Head of caudate nucleus (tissue), 42 donors: ENCODE measurements around the gene CYB5B.
"Not testable (repeated sequence)": the region's sequence is repeated elsewhere in the genome, so short reads cannot be mapped to it uniquely, and the experiment has no call there.

Experiments used
- DNase-seq, 42 donors: peaks; one replicate each; pipeline versions ENCODE4 v3.0.0 to v3.0.0-alpha.2; 2020 to 2021; ENCODE audit warnings: mixed read lengths in 7 of 42
- intact Hi-C: fragments of 100-400 bp; cut with DNase I; formaldehyde crosslinking; loops from one replicate; pipeline ENCODE4 v1.15.0; 2022

Gene CYB5B

DNA sequence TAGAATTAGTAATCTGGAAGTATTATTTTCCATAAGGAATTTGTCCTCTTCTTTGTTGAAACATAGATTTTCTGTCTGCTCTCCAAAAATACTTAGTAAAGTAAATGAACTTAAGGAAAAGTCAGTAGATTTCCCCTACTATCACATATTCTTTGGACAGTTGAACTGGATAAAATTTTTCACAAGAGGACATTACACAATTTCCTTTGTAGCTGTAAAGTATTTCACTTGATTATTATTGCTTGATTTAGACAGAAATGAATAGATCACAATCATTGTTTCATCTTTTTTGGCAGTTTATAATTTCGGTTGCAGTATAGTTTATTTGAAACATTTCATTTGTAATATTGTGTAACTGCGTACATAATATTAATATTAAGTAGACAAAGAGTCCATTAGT is 12.5 kb downstream of the CYB5B start:
- intact Hi-C loops: no loop called here

DNA sequence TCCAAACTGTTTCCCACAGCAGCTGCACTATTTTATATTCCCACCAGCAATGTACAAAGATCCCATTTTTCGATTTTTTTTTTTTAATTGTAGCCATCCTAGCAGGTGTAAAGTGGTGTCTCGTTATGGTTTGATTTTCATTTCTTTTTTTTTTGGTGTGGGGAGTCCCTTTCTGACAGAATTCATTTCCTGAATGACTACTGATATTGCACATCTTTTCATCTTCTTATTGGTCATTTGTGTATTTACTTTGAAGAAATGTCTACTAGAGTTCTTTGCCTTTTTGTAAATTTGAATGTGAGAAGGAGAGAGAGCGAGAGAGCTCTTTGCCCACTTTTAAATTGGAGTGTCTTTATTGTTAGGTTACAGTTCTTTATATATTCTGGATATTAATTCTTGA is 14.0 kb downstream of the CYB5B start:
- DNase-seq: no peak
- intact Hi-C loops: no loop called here

More for the DNA sequence above, 12.5 kb downstream of the CYB5B start:
- DNase-seq: no peak

DNA sequence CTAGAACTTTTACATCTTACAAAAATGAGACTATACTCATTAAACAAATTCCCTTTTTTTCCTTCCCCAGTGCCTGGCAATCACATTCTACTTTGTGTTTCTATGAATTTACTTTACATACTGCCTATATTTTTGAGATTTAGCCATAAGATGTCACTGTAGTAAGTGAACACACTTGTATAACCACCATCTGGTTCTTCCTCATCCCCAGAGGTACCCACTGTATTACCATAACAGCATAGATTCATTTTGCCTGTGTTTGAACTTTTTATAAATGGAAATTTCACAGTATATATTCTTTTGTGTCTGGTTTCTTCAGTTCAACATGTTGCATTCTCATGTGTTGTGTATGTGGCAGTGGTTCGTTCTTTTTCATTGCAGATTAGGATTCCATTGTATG is 15.8 kb downstream of the CYB5B start:
- no peak for DNase-seq
- intact Hi-C loops: no loop called here

DNA sequence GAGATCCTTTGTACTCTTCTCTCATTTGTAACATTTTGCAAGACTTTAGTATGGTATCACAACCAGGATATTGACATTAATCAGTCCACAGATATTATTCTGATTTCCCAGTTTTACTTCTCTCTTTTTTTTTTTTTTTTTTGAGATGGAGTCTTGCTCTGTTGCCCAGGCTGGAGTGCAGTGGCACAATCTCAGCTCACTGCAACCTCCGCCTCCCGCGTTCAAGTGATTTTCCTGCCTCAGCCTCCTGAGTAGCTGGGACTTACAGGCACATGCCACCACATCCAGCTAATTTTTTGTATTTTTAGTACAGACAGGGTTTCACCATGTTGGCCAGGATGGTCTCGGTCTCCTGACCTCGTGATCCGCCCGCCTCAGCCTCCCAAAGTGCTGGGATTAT is 16.6 kb downstream of the CYB5B start:
- DNase-seq, intact Hi-C loops: not testable (repeated sequence)

DNA sequence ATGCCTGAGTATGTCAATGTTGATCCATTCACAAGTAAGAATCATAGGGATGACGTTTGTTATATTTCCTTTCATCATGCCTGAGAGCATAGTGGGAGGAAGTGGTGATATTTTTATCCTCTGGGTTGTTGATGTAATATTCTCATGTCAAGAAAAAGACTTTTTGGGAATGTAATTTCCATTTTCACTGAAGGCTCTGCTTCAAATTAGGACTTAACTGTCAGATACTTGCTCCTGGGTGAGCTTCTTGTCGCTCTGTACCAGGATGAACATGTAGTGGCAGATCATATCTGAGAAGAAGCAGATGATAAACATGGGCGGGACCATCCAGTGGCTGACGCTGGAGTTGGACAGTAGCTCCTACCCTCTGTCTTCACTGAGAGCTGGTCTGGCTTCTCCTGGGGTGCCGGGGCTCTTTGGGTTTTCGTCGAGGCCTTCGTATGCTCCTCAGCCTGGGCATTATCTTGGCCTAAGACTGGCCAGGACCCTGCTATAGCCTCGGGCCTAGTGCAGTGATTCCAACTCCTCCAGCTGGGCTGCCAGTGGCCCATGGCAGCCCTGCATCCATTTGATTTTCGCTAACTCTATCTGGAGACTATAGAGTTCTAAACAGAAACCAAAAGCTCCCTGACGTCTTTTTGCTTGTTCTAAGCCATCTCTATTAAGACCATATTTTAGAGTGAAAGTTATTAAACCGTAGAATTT is 19.7 kb downstream of the CYB5B start:
- DNase-seq: peak in 4 of 42 donors; percentile 15 to 27 (median 20)
- intact Hi-C loops: no loop called here

DNA sequence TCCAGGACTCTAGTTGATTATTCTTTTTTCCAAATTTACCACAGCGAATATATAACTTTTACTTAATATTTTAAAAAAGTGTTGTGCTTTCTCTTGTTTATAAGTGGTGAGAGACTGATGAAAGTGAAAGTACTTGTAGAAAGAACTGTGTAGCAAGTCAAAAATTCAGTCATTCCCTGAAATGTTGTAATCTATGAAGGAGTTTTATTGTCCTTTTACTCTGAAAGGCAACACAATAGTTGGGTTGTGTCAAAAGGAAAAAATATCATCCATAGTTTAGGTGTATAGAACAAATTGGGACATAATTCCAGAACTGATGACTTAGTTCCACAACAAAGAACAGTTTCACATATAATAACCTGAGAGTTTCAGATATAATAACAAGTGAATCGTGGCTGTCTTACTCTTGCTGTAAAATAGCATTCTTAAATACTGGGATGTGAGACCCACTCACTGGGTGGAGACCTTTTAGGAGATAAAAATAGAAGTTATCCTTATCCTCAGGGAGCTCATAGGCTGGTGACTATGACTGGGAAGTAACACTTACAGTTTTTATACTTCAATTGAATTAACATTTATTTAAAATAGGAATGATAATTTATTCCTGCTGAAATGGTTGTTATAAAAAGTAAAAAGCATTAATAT is 20.6 kb downstream of the CYB5B start:
- intact Hi-C loops: no loop called here
- DNase-seq: no peak

DNA sequence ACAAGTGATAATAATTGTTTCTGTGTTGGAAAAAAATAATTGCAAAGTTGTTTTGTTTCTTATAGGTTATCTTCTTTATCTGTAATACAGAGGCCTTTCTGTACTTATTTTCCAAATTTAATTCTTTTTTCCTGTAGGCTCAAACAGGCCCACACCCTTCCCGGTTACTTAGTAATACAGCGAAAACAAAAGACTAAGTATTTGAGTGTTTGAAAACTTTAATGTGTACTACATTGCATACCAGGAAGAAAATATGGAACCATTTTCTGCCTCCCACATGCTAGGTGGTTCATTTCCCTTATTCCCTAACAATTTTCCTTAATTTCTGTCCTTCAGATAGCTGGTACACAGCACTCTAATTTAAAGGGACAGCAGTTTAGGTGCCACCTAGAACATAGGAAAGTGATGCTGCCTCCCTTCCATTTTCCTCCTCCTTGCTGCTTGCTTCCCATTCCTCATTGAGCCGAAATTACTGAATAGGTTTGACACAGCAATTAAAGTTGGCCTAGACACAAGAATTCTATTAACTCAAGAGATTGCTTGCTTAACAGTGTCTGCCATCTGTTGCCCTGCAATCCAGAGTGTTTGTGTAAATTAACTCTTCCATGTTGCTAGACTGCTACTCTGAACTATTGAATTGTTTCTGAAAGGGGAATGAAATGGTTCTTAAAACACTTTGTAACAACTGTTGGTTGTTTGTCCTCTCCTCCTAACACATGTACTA is 24.2 kb downstream of the CYB5B start:
- intact Hi-C loops: no loop called here
- DNase-seq: no peak

DNA sequence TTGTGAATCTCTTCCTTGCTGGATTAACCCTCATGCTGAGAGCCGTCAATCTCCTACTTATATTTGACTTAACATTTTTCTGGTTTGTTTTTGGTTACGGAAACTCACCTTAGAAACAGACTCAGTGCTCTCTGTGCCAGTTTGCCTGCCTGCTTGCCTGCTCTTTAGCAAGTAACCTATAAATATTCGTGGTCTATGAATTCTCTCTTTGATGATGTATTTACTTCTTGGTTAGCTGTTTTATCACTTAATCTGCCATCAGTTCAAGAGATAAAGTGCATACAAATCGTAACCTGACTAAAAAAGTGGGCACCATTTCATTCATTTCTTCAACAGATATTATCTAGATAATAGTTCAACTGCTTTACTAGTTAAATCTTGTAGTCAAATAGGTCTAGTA is 26.7 kb downstream of the CYB5B start:
- no peak for DNase-seq
- intact Hi-C loops: no loop called here

DNA sequence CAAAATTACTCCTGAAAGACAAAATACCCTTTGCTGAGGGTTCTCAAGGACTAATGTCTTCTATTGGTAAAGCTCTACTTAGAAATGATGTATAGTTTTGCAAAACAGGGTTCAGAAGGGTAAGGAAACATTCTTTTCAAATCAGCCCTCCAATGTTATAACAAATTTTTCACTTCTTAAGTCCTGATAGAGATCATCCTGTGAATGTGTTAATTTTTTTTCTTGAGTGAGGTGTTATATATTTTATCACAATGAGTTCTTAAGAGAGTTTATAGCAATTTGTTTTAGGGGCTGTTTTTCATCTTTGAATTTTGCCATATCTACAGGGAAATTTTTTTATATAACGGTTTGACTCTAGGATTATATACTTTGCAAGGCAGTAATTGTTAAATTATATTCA is 29.5 kb downstream of the CYB5B start:
- intact Hi-C loops: no loop called here
- DNase-seq: no peak

DNA sequence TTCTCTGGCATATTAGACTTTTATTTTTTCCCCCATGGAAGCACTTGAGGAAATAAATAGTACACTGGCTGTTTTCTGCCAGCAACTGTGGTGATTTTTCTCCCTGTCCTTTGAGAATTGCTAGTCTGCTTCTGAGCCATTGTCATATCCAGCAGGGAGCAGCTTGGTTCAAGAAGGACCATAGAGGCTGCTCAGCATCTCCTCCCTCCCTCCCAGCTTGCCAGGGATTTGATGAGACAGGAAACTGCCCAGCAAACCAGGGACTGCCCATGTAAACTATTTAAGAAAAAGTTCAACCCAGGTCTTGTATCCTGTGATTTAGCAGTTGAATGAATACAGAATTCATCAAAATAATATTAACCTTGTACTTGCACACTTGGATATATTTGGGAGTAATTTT is 39.5 kb downstream of the CYB5B start:
- intact Hi-C loops: no loop called here
- DNase-seq: peak in 19 of 42 donors; percentile 19 to 64 (median 44)

DNA sequence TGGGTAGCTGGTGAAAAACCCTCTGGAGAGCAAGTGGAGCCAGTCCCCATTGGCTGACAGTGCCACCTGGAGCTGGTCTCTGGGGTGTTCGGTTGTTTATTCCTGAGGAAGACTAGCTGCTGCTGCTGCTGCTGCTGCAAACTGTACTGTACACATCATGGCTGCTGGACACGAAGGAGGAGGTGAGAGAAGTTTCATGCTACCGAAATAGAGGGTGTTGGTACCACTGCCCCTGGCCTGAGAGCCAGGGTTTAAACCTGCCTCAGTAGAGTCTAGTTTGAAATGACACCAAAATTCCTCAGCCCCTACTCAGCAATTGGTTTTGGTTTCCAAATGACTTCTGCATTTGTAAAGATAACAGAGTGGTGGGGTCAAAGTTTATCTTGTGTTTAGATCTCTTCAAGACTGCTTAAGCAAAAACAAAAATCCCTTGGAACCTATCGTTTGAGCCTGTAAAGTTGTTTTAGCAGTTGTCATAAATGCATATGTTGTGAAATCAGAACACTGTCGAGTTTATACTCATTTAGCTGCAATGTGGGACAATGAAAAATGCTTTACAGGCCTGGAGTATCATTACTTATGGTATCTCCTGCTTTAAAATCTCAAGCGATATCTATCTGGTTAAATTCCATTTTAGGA is 40.8 kb downstream of the CYB5B start:
- peak in 6 of 42 donors; percentile 12 to 35 (median 23) for DNase-seq
- intact Hi-C loops: no loop called here

DNA sequence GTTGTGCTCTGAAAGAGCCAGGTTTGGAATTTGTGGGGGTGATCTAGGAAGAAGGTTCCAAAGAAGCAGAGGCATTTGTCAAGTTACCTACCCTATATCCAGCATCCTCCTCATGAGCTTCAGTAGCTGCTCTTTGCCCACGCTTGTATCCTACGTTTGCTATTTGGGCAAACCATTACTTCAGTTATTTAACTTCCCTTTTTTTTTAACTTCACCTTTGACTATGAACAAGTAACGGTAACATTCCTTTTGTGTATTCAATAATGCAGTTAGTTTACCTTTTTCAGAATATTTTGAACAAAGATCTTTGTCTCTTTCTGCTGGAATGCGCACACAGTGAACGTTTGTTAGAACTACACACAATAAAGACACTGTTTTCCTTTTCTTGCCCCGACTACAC is 41.5 kb downstream of the CYB5B start:
- intact Hi-C loops: no loop called here
- DNase-seq: peak in 14 of 42 donors; percentile 11 to 70 (median 40)

DNA sequence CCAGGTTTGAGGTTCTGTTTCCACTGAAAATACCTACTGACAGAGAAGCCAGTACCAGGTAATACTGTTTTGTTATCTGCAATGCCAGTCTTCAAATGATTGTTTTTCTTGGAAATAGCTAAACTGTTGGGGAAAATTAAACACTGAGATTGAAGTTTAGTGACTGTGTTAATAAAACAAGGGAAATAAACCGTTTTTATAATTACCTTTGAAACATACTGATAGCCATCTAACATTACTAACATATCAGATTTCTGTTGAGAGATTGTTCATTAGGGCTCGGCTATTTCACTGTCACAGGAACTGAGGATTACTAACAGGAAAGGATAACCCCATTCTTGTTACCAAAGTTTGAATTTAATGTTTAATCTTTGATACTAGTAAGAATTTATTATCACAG is 42.1 kb downstream of the CYB5B start:
- intact Hi-C loops: no loop called here
- DNase-seq: no peak

DNA sequence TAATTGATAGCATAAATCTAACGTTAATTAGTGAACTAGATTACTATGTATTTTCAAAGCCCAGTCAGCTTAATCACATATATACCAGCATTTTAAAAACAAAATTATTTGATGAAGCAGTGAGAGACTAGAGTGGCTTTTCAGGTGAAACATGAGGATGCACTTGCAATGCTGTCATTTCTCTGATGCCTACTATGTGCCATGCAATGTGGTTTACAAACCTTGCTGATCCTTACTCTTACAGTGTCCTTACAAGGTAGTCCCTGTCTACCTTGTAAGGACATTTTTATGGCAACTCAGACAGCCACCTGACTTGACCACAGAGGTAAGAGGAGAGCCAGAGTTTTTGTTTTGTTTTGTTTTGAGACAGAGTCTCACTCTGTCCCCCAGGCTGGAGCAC is 42.7 kb downstream of the CYB5B start:
- intact Hi-C loops: no loop called here
- no peak for DNase-seq

DNA sequence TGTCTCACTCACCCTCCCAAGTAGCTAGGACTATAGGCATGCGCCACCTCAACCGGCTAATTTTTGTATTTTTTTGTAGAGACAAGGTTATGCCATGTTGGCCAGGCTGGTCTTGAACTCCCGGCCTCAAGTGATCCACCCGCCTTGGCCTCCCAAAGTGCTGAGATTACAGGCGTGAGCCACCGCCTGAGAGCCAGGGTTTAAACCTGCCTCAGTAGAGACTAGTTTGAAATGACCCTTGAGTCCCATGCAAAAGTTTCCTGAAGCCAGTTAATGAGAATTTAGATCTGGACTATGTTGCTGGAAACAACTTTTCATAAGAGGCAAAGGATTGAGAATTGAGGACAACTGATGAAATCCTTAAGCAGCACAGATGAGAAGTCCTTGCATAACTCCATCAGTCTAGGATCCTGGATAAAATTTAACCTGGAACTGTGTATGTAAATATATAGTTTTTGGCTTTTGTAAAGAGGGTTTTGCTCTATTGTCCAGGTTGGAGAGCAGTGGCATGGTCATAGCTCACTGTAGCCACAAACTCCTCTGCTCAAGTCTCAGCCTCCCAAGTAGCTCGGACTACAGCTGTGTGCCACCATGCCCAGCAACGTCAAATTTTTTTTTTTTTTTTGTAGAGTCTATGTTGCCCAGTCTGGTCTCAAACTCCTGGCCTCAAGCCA is 43.2 kb downstream of the CYB5B start:
- intact Hi-C loops: no loop called here
- DNase-seq: no peak

DNA sequence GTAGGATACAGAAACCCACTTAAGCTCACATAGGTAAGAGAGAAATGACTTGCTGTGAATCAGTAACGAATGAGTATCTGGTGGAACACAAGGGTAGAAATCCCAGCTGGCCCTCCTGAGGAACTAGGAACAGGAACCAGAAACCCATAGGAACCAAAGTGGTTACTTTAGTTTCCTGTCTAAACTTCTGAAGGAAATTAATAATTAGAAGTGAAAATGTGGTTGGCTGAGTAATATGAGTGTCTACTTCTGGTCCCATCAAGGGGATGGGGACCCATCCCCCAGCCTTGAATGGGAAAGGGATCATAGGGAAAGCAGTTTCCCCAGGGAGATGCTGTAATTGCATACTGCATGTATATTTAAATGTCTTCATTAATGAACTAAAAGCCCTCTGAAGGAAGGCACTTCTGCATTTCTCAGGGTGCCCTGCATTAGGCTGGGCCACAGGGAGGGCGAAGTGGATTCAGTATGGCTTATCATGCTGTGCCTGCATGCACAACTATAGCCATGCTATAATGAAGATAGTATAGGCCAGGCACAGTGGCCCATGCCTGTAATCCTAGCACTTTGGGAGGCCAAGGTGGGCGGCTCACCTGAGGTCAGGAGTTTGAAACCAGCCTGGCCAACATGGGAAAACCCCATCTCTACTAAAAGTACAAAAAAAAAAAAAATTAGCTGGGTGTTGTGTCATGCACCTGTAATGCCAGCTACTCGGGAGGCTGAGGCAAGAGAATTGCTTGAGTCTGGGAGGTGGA is 45.6 kb downstream of the CYB5B start:
- no peak for DNase-seq

DNA sequence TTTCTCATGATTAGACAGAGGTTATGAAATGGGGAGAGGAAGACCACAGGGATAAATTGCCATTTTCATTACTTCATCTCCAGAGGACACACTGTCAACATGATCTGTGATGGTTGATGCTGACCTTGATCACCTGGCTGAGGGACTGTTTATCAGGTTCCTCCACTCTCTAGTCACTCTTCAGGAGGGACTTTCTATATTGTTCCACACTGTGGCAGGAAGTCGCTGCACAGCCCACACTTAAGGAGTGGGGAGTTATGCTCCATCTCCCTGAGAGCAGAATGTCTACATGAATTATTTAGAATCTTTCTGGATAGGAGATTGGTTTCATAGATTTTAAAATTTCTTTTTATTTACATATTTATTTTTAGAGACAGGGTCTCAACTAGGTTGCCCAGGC is 46.7 kb downstream of the CYB5B start:
- intact Hi-C loops: no loop called here

More for the DNA sequence above, 45.6 kb downstream of the CYB5B start:
- intact Hi-C loops: no loop called here

DNA sequence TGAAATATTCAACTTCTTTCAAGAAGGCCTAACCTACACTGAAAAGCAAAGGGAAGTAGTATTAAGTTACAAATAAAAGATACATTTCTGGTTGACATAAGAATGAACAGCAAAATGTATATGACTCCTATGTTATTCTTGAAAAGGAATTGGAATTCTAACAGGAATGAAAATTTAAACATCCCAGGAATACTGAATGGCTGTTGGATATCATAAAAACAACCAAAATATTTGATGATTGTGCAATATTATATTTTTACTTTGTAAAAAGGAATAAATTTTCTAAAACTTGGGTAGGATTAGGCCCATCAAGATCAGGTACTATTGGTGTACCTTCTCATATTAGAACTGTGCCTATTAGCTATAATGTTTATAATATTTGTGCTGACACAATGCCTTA is 50.0 kb downstream of the CYB5B start:
- no peak for DNase-seq
- intact Hi-C loops: no loop called here

More for the DNA sequence above, 46.7 kb downstream of the CYB5B start:
- no peak for DNase-seq
